Activated T-cell treated with anti-CD3 and anti-CD28 coated beads, Interleukin-2, amount 50 U/mL, for 4 hours (primary cell): Measurements from ENCODE around the gene MUC6. TPM values are rescaled to one million over a fixed set of nuclear protein-coding genes. Genes with fewer than 3 reads are reported as not detected.

Source experiments
- ATAC-seq, 2 donors: fragments of 200-7000 bp; cut with Tn5 transposase; one replicate each; pipeline ENCODE4 v1.10.0; 2021
- DNase-seq: peaks from one replicate; pipeline ENCODE4 v3.0.0-alpha.2; 2020
- H3K27me3 Mint-ChIP-seq: one replicate; pipeline ENCODE4 v1.8.0; 2021; ENCODE audit warnings: low read depth, mixed read lengths
- H3K36me3 Mint-ChIP-seq: one replicate; pipeline ENCODE4 v1.8.0; 2022; ENCODE audit warnings: mixed read lengths; ENCODE audit not compliant: insufficient read depth
- H3K4me1 Mint-ChIP-seq: one replicate; pipeline ENCODE4 v1.8.0; 2021; ENCODE audit warnings: low read depth, mixed read lengths
- H3K4me3 Mint-ChIP-seq: one replicate; pipeline ENCODE4 v1.8.0; 2021; ENCODE audit warnings: mild to moderate bottlenecking, moderate library complexity, mixed read lengths
- H3K9me3 Mint-ChIP-seq: one replicate; pipeline ENCODE4 v1.8.0; 2021; ENCODE audit warnings: mixed read lengths
- total RNA-seq, 3 donors: library from RNA; stranded (reverse); gene quantifications; one replicate each; pipeline ENCODE4 v1.2.1, GENCODE V29; 2021

MUC6 gene
- total RNA-seq, 3 donors from 2014 or later = 0.30 TPM; not detected in 2

DNA sequence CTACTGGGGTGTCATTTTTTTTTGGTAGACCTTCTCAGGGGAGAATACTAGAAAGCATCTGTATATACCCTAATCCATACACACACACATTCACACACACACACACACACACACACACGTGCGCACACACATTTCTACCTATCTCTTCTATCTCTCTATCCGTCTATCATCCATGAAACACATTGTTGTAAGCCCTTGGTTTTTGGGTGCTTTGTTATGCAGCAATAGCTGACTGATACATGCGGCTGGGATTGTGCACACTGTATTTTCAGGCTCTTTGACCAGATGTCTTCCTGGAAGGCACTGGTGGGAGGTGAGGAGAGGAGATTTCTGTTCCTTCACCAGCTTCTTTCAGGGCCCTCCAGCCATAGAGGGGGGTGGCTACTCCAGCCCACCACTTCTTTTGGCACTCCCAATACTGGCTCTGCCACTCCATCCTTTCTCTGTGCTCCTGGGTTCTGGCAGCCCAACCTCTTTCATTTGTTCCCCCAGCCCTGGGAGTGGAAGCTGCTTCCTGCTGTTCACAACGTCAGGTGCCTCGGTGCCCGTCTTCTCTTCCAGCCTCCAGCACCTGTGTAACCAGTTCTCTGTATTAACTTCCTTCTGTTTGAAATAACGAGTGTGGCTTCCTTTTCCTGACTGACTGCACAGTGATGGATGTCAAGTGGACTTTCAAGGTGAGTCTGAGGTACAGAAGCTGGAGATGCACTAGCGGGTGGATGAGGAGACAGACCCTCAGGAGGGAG, 25.7 kb upstream of the MUC6 start:
- DNase-seq (no peak), ATAC-seq (no peak)
- H3K36me3 Mint-ChIP-seq = no peaks in the 10 kb centered on the region
- H3K27me3 Mint-ChIP-seq = peaks cover 19% of the 10 kb centered on the region
- H3K4me3 Mint-ChIP-seq = no peak overlapping the region
- peaks cover 5% of the 10 kb centered on the region for H3K9me3 Mint-ChIP-seq
- H3K4me1 Mint-ChIP-seq = peaks cover 10% of the 10 kb centered on the region

DNA sequence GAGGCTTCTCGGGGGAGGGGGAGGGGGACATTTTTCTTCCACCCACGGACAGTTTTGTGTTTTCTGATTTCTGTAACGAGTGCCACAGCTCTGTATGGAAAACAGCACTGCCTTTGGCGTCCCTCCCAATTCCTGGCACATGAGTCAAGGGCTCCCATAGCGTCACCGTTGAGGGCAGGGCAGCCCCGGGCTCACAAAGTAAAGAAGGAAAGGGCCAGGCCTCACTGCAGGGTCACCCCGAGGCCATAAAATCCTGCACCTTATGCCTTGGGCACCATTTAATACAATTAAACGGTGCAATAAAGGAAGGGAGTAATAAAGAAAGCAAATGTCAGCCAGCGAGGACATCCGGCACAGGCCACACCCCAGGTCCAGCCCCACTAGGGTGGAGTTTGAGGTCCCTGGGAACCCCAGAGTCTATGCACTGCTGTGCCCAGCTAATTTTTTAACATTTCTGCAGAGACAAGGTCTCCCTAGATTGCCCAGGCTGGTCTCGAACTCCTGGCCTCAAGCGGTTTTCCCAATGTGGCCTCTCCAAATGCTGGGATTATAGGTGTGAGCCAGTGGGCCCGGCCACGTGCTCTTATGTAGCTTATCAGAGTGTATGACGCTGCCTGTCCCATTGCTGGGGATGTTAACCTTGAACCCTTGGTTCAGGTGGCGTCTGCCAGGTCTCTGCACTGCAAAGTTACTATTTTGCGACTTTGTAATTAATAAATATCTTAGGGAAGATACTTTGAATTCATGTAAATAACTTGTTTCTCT, 24.5 kb upstream of the MUC6 start:
- peaks cover 23% of the 10 kb centered on the region for H3K27me3 Mint-ChIP-seq
- H3K4me1 Mint-ChIP-seq = peaks cover 10% of the 10 kb centered on the region
- no peaks in the 10 kb centered on the region for H3K36me3 Mint-ChIP-seq
- H3K9me3 Mint-ChIP-seq = peaks cover 5% of the 10 kb centered on the region
- ATAC-seq (no peak), DNase-seq (no peak)
- H3K4me3 Mint-ChIP-seq = no peak overlapping the region

DNA sequence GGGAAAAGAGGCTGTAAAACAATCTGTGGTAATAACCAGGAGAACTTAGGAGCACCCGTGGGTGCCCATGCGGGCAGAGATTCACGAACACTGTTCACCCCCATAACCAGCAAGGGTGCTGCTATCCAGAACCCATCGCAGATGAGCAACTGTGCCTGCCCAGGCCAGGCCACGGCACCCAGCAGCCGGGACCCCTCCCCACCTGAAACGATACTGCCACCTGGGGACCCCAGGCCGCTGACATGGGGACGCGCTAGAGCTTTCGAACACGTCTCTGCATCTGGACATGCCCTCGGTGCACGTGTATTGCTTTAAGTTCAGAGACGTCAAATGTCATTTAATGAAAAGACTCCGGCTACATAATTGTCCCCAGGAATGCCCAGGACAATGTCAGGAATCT, 23.9 kb upstream of the MUC6 start:
- peaks cover 5% of the 10 kb centered on the region for H3K9me3 Mint-ChIP-seq
- H3K27me3 Mint-ChIP-seq = peaks cover 18% of the 10 kb centered on the region
- no peak overlapping the region for H3K4me3 Mint-ChIP-seq
- H3K36me3 Mint-ChIP-seq = no peaks in the 10 kb centered on the region
- ATAC-seq (no peak), DNase-seq (no peak)
- peaks cover 10% of the 10 kb centered on the region for H3K4me1 Mint-ChIP-seq

DNA sequence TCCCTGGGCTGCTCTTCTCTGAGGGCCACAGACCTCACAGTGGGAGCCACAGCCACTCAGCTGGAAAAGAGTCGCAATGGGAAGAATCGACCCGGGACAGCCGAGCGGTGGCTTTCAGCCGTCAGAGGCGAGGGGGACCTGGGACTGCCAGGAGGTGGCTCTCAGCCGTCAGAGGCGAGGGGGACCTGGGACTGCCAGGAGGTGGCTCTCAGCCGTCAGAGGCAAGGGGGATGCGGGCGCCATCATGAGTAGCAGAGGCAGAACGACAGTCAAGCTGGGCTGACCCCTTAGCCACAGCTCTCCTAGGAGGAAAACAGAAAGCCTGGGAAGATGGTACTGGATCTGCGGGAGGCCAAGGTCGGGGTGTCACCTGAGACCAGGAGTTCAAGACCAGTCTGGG, 23.2 kb upstream of the MUC6 start:
- H3K4me1 Mint-ChIP-seq = peaks cover 10% of the 10 kb centered on the region

DNA sequence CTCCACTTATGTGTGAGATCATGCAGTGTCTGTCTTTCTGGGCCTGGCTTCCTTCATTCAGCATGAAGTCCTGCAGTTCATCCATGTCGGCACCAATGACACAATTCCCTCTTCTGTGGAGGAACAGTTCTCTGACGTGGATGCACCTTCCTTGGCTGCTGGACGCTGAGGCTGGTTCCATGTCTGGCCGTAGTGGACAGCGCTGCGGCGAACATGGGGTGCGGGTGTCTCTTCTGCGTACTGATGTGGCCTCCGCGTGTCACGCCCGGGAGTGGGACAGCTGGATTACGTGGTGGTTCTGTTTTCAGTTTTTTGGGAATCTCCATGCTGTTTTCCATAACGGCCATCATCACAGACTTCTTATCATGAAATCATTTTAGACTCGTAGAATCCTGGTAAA, 21.3 kb upstream of the MUC6 start:
- peaks cover 14% of the 10 kb centered on the region for H3K27me3 Mint-ChIP-seq

More for the DNA sequence above, 23.2 kb upstream of the MUC6 start:
- H3K36me3 Mint-ChIP-seq = no peaks in the 10 kb centered on the region
- peaks cover 5% of the 10 kb centered on the region for H3K9me3 Mint-ChIP-seq
- ATAC-seq = no peak
- no peak overlapping the region for H3K4me3 Mint-ChIP-seq
- peaks cover 18% of the 10 kb centered on the region for H3K27me3 Mint-ChIP-seq
- no peak for DNase-seq

GRCh38 chr11:1055990-1056771, 19.7 kb upstream of the MUC6 start:
- no peaks in the 10 kb centered on the region for H3K9me3 Mint-ChIP-seq
- ATAC-seq = no peak
- H3K27me3 Mint-ChIP-seq = peaks cover 14% of the 10 kb centered on the region
- H3K4me3 Mint-ChIP-seq = no peak overlapping the region
- H3K36me3 Mint-ChIP-seq = no peaks in the 10 kb centered on the region
- DNase-seq = no peak
- no peaks in the 10 kb centered on the region for H3K4me1 Mint-ChIP-seq

More for the DNA sequence above, 21.3 kb upstream of the MUC6 start:
- ATAC-seq (no peak), DNase-seq (no peak)
- Mint-ChIP-seq H3K4me3 (no peak overlapping the region), H3K9me3 (peaks cover 5% of the 10 kb centered on the region), H3K36me3 (no peaks in the 10 kb centered on the region), H3K4me1 (peaks cover 3% of the 10 kb centered on the region)

DNA sequence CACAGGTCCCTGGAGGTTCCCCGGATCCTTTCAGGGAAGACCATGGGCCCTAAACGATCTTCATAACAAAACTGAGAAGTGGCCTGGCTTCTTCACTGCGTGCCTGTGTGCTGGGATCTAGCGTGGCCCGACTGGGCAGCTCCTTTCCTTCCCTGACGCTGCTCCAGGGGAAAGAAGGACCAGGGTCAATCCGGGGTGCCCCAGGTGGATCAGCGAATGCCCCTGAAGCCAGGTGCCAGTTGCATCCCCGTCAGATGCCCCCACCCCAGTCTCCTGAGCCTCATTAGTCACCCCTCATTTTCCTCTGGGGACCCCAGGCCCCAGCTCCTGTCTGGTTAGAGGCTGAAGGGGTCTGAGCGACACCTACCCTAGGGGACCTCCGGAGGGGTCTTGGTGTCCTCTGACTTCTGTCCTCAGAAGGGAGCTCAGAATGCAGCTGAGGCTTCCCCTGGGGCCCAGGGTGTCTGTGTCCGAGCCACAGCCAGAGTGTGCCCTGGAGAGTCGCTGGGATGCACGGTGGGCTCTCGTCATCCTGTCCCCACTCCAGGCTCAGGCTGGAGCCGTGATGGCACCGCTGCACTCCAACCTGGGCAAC, 18.7 kb upstream of the MUC6 start:
- Mint-ChIP-seq H3K4me3 (no peak overlapping the region), H3K27me3 (peaks cover 19% of the 10 kb centered on the region), H3K36me3 (no peaks in the 10 kb centered on the region), H3K9me3 (no peaks in the 10 kb centered on the region), H3K4me1 (peaks cover 2% of the 10 kb centered on the region)
- ATAC-seq (no peak), DNase-seq (no peak)

DNA sequence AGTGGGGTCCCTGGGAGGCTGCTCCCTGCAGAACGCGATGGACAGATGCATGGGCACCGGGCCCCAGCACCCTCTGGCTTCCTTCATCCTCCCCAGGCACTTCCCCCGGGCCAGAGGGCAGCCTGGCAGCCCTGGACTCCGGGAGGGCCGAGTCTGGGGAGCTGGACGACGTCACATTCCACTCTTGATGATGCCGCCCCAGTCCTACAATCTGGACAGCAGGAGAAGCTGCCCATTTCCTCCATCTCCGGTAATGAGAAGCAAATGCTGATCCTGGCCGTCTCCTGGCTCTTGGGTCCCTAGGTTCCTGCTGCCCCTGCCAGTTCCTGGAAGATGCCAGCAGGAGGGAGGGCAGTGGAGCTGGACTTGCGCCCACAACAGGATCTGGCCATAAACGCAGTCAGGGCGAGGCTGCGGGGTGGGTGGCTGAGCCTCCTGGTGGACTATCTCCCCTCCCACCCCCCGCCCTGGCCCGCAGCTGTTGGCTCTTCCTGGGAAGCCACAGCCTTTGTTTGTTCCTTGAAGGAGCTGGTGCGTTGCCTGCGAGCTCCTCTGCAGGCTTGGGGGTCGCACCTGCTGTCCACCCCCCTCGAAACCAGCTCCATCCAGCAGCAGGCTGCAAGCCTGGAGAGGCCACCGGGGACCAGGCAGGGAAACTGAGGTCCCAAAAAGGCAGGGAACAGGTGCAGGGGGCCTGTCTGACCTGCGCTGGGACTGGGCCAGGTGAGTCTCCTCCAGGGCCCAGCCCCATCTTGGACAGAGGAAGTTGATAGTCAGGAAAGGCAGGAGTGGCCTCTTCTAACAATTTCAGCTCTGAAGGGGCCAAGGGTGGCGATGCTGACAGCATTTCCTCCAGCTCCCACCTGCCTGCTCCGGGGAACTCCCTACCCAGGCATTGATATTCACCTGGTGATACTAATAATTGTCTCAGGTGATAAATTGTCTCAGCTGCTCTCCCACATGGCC, 17.9 kb upstream of the MUC6 start:
- Mint-ChIP-seq H3K9me3 (no peaks in the 10 kb centered on the region), H3K27me3 (peaks cover 21% of the 10 kb centered on the region), H3K4me3 (no peak overlapping the region), H3K4me1 (peaks cover 2% of the 10 kb centered on the region), H3K36me3 (no peaks in the 10 kb centered on the region)
- no peak for ATAC-seq
- DNase-seq = no peak

DNA sequence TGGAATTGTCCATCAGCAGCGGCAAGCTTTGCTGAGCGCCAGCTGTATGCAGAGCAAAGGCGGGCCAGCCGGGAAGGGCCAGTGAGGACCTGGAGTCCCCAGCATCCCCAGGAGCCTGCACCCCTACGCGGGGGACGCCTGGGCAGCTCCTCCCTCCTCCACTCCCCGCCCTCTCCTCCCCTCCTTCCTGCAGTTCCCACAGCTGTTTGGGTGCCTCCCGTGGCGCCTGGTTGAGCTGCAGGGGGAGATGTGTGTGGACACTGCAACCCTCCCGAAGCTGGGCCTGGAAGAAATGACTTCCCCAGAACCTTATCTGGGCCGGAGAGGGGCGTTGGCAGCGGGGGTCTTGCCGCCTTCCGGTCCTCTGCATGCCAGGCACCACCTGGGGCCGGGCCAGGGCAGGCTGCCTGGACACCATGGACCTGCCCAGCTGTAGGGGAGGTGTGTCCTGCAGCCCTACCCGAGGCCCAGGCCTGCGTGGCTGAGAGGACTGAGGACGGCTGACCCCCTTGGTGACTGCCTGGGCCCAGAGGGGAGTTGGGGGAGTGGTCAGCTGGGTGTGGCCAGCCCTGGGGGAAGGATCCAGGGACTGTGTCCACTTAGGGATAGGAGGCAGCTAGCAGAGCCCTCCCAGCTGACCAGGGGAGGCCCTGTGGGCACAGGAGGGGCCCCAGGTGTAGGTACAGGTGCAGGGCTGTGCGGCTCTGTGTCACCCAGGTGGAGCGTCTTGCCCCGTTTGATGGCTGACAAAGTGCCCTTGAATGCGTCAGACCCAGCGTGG, 16.8 kb upstream of the MUC6 start:
- H3K36me3 Mint-ChIP-seq = no peaks in the 10 kb centered on the region
- H3K9me3 Mint-ChIP-seq = no peaks in the 10 kb centered on the region
- no peak for DNase-seq
- ATAC-seq = no peak
- H3K27me3 Mint-ChIP-seq = peaks cover 26% of the 10 kb centered on the region
- H3K4me1 Mint-ChIP-seq = peaks cover 2% of the 10 kb centered on the region
- no peak overlapping the region for H3K4me3 Mint-ChIP-seq

DNA sequence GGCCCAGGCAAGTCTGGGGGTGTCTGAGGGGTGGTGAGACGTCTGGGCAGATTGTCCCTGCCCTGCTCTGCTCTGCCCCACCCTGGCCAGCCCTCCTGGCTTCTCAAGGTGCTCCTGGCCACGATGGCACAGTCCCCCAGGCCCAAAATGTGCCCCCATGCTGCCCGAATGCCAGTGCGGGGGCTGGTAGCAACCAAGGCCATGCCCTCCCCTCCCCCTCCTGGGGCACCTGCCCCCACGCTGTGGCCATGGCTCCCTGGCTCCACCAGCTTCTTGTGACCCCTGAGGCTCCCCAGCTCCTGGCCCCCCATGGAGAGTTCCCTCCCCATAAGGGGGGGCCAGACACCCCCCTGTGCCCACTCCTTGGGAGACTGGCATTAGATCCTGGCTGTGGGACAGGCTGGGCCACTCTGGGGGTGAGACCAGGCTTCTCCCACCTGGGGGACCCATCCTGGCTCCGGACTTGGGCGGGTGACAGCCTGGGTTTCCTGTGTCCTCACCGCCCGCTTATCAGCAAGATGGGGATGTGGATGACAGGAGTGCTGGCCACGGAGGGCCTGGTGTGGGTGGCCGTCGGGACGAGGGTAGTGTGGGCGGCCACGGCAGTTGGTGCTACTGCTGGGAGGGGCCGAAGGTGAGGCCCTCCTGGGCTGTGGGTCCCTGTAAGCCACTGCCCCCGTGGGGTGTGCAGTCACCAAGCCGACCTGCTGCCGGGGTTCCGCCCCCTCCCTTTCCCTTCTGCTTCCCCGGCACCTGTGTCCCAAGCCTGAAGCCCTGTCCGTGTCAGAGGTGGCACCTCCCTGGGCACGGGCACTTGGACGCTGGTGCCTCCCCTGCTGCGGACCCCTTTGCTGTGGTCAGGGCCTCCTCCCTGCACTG, 15.9 kb upstream of the MUC6 start:
- Mint-ChIP-seq H3K27me3 (peaks cover 26% of the 10 kb centered on the region), H3K4me3 (no peak overlapping the region), H3K9me3 (no peaks in the 10 kb centered on the region), H3K36me3 (no peaks in the 10 kb centered on the region), H3K4me1 (peaks cover 2% of the 10 kb centered on the region)
- ATAC-seq (no peak), DNase-seq (no peak)

DNA sequence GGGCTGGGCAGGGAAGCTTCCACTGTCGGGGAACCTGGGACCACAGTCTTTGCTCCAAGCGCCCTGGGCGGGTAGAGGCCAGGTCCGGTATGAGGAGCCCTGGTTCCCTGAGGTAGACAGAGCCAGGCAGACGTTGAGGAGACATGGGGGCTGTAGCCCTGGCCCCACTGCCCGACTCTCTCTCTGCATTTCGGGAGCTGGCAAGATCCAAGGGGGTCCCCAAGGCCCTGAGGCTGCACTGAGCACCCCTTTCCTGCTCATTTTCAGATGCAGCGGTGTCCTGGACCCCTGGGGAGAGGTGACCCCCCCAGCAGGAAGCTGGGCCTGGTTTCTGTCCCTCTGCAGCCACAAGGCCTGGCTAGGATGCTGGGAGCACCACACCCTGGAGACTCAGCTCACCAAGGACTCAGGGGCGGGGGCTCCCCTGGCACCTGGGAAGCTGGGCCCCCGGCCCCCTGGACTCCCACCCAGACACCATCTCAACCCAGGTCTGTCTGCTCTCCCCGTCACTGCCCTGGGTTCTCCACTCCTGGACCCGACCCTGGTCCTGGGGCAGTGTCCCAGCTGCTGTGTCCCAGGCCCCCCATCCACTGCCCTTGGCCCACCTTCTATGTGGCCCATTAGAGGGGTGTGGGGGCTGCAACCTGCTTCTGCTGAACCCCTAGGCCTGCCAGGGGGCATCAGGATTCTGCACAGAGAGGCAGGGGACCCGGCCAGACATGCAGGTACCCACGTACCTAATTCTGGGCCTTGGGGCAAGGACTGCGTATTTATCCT, 15.0 kb upstream of the MUC6 start:
- H3K9me3 Mint-ChIP-seq = no peaks in the 10 kb centered on the region
- no peaks in the 10 kb centered on the region for H3K36me3 Mint-ChIP-seq
- no peak for ATAC-seq
- peaks cover 2% of the 10 kb centered on the region for H3K4me1 Mint-ChIP-seq
- H3K4me3 Mint-ChIP-seq = no peak overlapping the region
- peaks cover 25% of the 10 kb centered on the region for H3K27me3 Mint-ChIP-seq
- DNase-seq = no peak
